Fibroblast of mammary gland (primary cell): ENCODE data around the gene AP3D1.

Source experiments
- DNase-seq: peaks from one replicate; pipeline ENCODE4 v3.0.0-alpha.2; 2010; ENCODE audit warnings: low read depth
- H3K4me3 ChIP-seq: 2 replicates; pipeline ENCODE4 v1.5.1; 2011; ENCODE audit warnings: low read depth, mild to moderate bottlenecking, low read length, moderate library complexity; ENCODE audit not compliant: control insufficient read depth
- CTCF ChIP-seq: conservative IDR thresholded peaks from 2 replicates; pipeline ENCODE4 v1.5.1; 2011; ENCODE audit warnings: low read depth, low read length, inconsistent platforms; ENCODE audit not compliant: control insufficient read depth, insufficient read depth

Gene AP3D1

GRCh38 chr19:2144190-2144589 lies 7.2 kb downstream of the AP3D1 start:
- no peak for TF ChIP-seq CTCF
- H3K4me3 ChIP-seq = no peak overlapping the region
- DNase-seq = no peak

GRCh38 chr19:2142173-2142829 lies 9.1 kb downstream of the AP3D1 start:
- no peak for DNase-seq
- TF ChIP-seq CTCF = no peak

GRCh38 chr19:2140138-2140569 lies 11.2 kb downstream of the AP3D1 start:
- no peak for TF ChIP-seq CTCF
- no peak overlapping the region for H3K4me3 ChIP-seq
- no peak for DNase-seq

More at GRCh38 chr19:2142173-2142829, 9.1 kb downstream of the AP3D1 start:
- H3K4me3 ChIP-seq = no peak overlapping the region

GRCh38 chr19:2139385-2140137 lies 11.8 kb downstream of the AP3D1 start:
- H3K4me3 ChIP-seq = no peak overlapping the region
- no peak for DNase-seq
- no peak for TF ChIP-seq CTCF

GRCh38 chr19:2138061-2138728 lies 13.2 kb downstream of the AP3D1 start:
- no peak for TF ChIP-seq CTCF
- no peak overlapping the region for H3K4me3 ChIP-seq
- no peak for DNase-seq

GRCh38 chr19:2136796-2137195 lies 14.6 kb downstream of the AP3D1 start:
- TF ChIP-seq CTCF = no peak
- H3K4me3 ChIP-seq = no peak overlapping the region
- no peak for DNase-seq
